Loucy (cell line): ENCODE measurements around the gene DES.

Experiments used
- CTCF ChIP-seq: fragments of 200-600 bp; sonication (generic); conservative IDR thresholded peaks from 2 replicates; pipeline ENCODE4 v1.5.1; 2014; ENCODE audit warnings: mild to moderate bottlenecking, antibody characterized with exemption, low read length
- EZH2phosphoT487 ChIP-seq: fragments of 200-600 bp; IDR thresholded peaks from 2 replicates; pipeline ENCODE4 v1.6.1; 2018; ENCODE audit warnings: antibody characterized with exemption, mild to moderate bottlenecking, moderate library complexity, borderline replicate concordance

GRCh38 chr2:219449609-219450008 is 31.4 kb downstream of the DES start:
- TF ChIP-seq CTCF (no peak), EZH2phosphoT487 (no peak)
